HCT116 (cell line): ENCODE data around the gene OTULIN.

ENCODE experiments used
- MAX ChIP-seq: IDR thresholded peaks from 2 replicates; pipeline ENCODE4 v1.6.1; 2012
- POLR2A ChIP-seq: IDR thresholded peaks from 2 replicates; pipeline ENCODE4 v1.7.0; 2011; ENCODE audit warnings: borderline replicate concordance; ENCODE audit not compliant: insufficient read depth, insufficient read length; ENCODE audit errors: extremely low read depth
- POLR2AphosphoS5 ChIP-seq: IDR thresholded peaks from 2 replicates; pipeline ENCODE4 v1.6.1; 2011; ENCODE audit warnings: mild to moderate bottlenecking, low read depth, low read length, moderate library complexity
- YY1 ChIP-seq: IDR thresholded peaks from 2 replicates; pipeline ENCODE4 v1.6.1; 2011; ENCODE audit warnings: low read length, low read depth, moderate library complexity, mild to moderate bottlenecking; ENCODE audit not compliant: insufficient replicate concordance; ENCODE audit errors: extremely low read depth
- TF ChIP-seq, protein P1 (sequence below), 3 experiments: fragments of 200-600 bp in 1 of 3; sonication (generic) in 1 of 3; IDR thresholded peaks in 2 of 3; conservative IDR thresholded peaks in 1 of 3; 2 replicates each; pipeline ENCODE4 v1.5.1; 2012 to 2017; ENCODE audit warnings: low read depth in 2 of 3, low read length in 2 of 3, antibody characterized with exemption in 1 of 3, borderline replicate concordance in 1 of 3, control low read depth in 1 of 3, mild to moderate bottlenecking in 1 of 3, mixed read lengths in 1 of 3, mixed run types in 1 of 3, moderate library complexity in 1 of 3; ENCODE audit not compliant: insufficient read depth in 1 of 3

DNA sequence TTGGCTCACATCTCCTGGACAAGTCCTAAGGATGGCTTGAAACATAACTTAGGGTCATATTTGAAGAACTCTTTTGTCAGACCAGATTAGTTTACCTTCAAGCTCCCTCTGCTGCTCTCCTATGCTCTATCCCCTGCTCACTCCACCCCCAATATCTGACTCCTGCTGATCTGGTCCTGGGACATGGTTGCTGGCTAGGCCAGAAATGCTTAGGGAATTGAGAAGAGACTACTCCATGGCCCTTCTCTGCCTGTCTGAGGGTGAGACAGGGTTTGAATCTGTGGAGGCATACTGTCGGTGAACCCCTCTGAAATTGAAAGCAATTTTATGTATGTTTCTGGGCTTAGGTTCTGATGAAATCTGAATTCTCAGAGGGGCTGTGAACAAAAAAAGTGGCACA, 3.3 kb downstream of the OTULIN start:
- TF ChIP-seq POLR2AphosphoS5 (no peak), POLR2A (no peak), MAX (no peak), YY1 (no peak)
- TF ChIP-seq, protein P1, sequence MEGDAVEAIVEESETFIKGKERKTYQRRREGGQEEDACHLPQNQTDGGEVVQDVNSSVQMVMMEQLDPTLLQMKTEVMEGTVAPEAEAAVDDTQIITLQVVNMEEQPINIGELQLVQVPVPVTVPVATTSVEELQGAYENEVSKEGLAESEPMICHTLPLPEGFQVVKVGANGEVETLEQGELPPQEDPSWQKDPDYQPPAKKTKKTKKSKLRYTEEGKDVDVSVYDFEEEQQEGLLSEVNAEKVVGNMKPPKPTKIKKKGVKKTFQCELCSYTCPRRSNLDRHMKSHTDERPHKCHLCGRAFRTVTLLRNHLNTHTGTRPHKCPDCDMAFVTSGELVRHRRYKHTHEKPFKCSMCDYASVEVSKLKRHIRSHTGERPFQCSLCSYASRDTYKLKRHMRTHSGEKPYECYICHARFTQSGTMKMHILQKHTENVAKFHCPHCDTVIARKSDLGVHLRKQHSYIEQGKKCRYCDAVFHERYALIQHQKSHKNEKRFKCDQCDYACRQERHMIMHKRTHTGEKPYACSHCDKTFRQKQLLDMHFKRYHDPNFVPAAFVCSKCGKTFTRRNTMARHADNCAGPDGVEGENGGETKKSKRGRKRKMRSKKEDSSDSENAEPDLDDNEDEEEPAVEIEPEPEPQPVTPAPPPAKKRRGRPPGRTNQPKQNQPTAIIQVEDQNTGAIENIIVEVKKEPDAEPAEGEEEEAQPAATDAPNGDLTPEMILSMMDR (IDR thresholded peaks at IDR 0.05 in 2 of 3, conservative IDR thresholded peaks at IDR 0.05 in 1 of 3; ENCODE audit: borderline replicate concordance in 1 of 3, insufficient read depth in 1 of 3, low read depth in 2 of 3, low read length in 2 of 3) = no peak
